A673 (cell line): ENCODE measurements around the gene SEMA6C. TPM values are rescaled to one million over a fixed set of nuclear protein-coding genes. Genes with fewer than 3 reads are reported as not detected.

Source experiments
- BruUV-seq: library from RNA; stranded (reverse); fragments of 400-500 nt; replicated peaks from 2 replicates; lab custom pipeline; 2021; lab: Mats Ljungman, UMichigan
- CTCF ChIA-PET: fragments of 300-600 bp; sonication (Branson Sonifier 250); formaldehyde crosslinking; loops from one replicate; lab custom pipeline; 2022; ENCODE audit warnings: antibody characterized with exemption; lab: Charles Lee
- POLR2A ChIA-PET: fragments of 300-600 bp; sonication (Branson Sonifier 250); formaldehyde crosslinking; loops from one replicate; lab custom pipeline; 2022; ENCODE audit warnings: antibody characterized with exemption; ENCODE audit not compliant: low non-redundant PET; lab: Charles Lee
- DNase-seq: peaks from one replicate; pipeline ENCODE4 v3.0.0-alpha.2; 2015; ENCODE audit warnings: low spot score
- H3K27ac ChIP-seq: fragments of 200-600 bp; sonication (generic); 2 replicates; pipeline ENCODE4 v1.5.1; 2016; ENCODE audit warnings: mixed run types, low read depth, mild to moderate bottlenecking, mixed read lengths, antibody characterized with exemption, low read length; ENCODE audit not compliant: poor library complexity, severe bottlenecking
- H3K27me3 ChIP-seq: fragments of 200-600 bp; sonication (generic); replicated peaks from 2 replicates; pipeline ENCODE4 v1.6.1; 2017; ENCODE audit warnings: mixed run types, low read depth, mild to moderate bottlenecking, mixed read lengths, antibody characterized with exemption, low read length; ENCODE audit not compliant: insufficient read depth, poor library complexity
- H3K36me3 ChIP-seq: fragments of 200-600 bp; sonication (generic); 2 replicates; pipeline ENCODE4 v1.6.1; 2016; ENCODE audit warnings: mixed run types, mild to moderate bottlenecking, mixed read lengths, antibody characterized with exemption, low read length; ENCODE audit not compliant: insufficient read depth, poor library complexity, severe bottlenecking
- H3K4me1 ChIP-seq: fragments of 200-600 bp; sonication (generic); 2 replicates; pipeline ENCODE4 v1.6.1; 2017; ENCODE audit warnings: mixed run types, mild to moderate bottlenecking, mixed read lengths, antibody characterized with exemption, low read length; ENCODE audit not compliant: insufficient read depth, poor library complexity, severe bottlenecking
- H3K4me3 ChIP-seq: fragments of 200-600 bp; sonication (generic); 2 replicates; pipeline ENCODE4 v1.5.1; 2016; ENCODE audit warnings: low read depth, mixed run types, mild to moderate bottlenecking, mixed read lengths, low read length; ENCODE audit not compliant: poor library complexity, severe bottlenecking
- H3K9me3 ChIP-seq: fragments of 200-600 bp; sonication (generic); 2 replicates; pipeline ENCODE4 v1.6.1; 2016; ENCODE audit warnings: mixed run types, low read depth, mild to moderate bottlenecking, mixed read lengths, antibody characterized with exemption, low read length; ENCODE audit not compliant: poor library complexity, severe bottlenecking
- EZH2 ChIP-seq: fragments of 200-600 bp; sonication (generic); IDR thresholded peaks from 2 replicates; pipeline ENCODE4 v1.6.1; 2017; ENCODE audit warnings: borderline replicate concordance, low read depth, mild to moderate bottlenecking, mixed read lengths, antibody characterized with exemption, low read length; ENCODE audit not compliant: poor library complexity, severe bottlenecking
- intact Hi-C: fragments of 100-400 bp; cut with micrococcal nuclease; formaldehyde crosslinking; loops from one replicate; pipeline ENCODE4 v1.10.0; 2022; ENCODE audit not compliant: unreplicated experiment
- total RNA-seq: library from RNA; stranded (reverse); gene quantifications from 2 replicates; pipeline ENCODE4 v1.2.3, GENCODE V29; 2021
- TF ChIP-seq, protein P1 (sequence below): fragments of 300-800, 200-600 bp; sonication (generic); conservative IDR thresholded peaks from 2 replicates; pipeline ENCODE4 v1.5.1; 2017; ENCODE audit warnings: low read depth, mild to moderate bottlenecking, antibody characterized with exemption, low read length, moderate library complexity, mixed read lengths

The SEMA6C gene
- total RNA-seq, 1 experiment from 2014 or later = 4.7 TPM

DNA sequence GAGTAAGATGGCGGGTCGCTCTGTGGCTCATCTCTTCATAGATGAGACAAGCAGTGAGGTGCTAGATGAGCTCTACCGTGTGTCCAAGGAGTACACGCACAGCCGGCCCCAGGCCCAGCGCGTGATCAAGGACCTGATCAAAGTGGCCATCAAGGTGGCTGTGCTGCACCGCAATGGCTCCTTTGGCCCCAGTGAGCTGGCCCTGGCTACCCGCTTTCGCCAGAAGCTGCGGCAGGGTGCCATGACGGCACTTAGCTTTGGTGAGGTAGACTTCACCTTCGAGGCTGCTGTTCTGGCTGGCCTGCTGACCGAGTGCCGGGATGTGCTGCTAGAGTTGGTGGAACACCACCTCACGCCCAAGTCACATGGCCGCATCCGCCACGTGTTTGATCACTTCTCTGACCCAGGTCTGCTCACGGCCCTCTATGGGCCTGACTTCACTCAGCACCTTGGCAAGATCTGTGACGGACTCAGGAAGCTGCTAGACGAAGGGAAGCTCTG, 12.4 kb upstream of the SEMA6C start:
- no peaks in the 10 kb centered on the region for H3K27me3 ChIP-seq
- no TSS peak for BruUV-seq
- no peaks in the 10 kb centered on the region for H3K9me3 ChIP-seq
- TF ChIP-seq, protein P1, sequence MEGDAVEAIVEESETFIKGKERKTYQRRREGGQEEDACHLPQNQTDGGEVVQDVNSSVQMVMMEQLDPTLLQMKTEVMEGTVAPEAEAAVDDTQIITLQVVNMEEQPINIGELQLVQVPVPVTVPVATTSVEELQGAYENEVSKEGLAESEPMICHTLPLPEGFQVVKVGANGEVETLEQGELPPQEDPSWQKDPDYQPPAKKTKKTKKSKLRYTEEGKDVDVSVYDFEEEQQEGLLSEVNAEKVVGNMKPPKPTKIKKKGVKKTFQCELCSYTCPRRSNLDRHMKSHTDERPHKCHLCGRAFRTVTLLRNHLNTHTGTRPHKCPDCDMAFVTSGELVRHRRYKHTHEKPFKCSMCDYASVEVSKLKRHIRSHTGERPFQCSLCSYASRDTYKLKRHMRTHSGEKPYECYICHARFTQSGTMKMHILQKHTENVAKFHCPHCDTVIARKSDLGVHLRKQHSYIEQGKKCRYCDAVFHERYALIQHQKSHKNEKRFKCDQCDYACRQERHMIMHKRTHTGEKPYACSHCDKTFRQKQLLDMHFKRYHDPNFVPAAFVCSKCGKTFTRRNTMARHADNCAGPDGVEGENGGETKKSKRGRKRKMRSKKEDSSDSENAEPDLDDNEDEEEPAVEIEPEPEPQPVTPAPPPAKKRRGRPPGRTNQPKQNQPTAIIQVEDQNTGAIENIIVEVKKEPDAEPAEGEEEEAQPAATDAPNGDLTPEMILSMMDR = no peak
- TF ChIP-seq EZH2 = no peak
- no peak for DNase-seq
- ChIA-PET CTCF (interaction anchor here (0.6 kb wide), 1 partner anchor 60 kb away, joined by 3 read pairs; no protein-coding TSS in a partner anchor), POLR2A (no interaction called here)
- H3K36me3 ChIP-seq = peaks cover 3% of the 10 kb centered on the region
- intact Hi-C loops = loop anchor here (10.0 kb wide), 1 partner anchor 134 kb away; no protein-coding TSS in a partner anchor
- H3K27ac ChIP-seq = no peak overlapping the region
- no peak overlapping the region for H3K4me3 ChIP-seq
- no peaks in the 10 kb centered on the region for H3K4me1 ChIP-seq

DNA sequence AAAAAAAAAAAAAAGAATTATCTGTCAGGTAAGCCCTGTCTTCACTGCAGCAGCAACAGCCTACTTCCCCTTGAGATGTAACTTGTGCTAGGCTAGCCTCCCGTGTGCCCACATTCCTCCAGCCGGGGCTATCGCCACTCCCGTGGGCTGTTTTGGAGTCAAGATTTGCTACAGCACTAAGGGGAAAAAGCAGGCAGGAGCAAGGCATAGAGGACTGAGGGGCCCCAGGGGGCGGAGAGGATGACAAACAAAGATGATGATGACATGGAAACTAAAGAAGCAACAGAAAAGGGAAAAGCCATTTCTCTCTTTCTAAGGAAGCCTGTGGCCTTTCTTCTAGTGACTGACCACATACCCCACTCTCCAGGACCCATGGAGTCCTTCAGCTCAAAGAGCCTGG, 11.9 kb upstream of the SEMA6C start:
- Histone ChIP-seq H3K9me3 (no peaks in the 10 kb centered on the region), H3K27ac (no peak overlapping the region), H3K4me1 (no peaks in the 10 kb centered on the region), H3K27me3 (no peaks in the 10 kb centered on the region), H3K36me3 (peaks cover 3% of the 10 kb centered on the region), H3K4me3 (no peak overlapping the region)
- intact Hi-C loops = loop anchor here (10.0 kb wide), 1 partner anchor 134 kb away; no protein-coding TSS in a partner anchor
- ChIA-PET CTCF (interaction anchor here (3.7 kb wide), 1 partner anchor 58 kb away, joined by 21 read pairs; no protein-coding TSS in a partner anchor), POLR2A (no interaction called here)
- no peak for TF ChIP-seq EZH2
- TF ChIP-seq, protein P1 = no peak
- no TSS peak for BruUV-seq
- DNase-seq = no peak

DNA sequence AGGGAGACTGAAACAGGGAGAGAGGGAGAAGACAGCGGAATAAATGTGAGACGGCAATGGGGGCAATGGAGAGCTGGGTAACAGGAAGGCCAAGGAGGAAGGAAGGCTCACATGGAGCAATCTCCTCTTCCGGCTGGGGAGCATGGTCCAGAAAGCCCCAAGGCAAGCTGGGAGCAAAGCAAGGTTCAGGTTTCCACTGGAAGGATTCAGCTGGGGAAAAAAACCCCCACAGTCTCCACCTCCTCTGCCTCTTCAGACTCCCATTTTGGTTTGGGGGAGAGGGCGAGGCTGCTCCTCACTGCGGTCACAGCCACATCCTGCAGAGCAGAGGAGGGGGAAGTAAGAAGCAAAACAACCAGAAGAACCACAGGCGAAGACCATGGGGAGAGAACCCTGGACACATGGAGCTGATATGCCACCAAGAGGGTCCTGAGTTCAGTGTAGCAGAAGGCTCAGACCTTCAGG, 10.7 kb upstream of the SEMA6C start:
- Histone ChIP-seq H3K9me3 (no peaks in the 10 kb centered on the region), H3K36me3 (peaks cover 3% of the 10 kb centered on the region), H3K4me3 (no peak overlapping the region), H3K27me3 (no peaks in the 10 kb centered on the region), H3K27ac (no peak overlapping the region), H3K4me1 (no peaks in the 10 kb centered on the region)
- CTCF ChIA-PET = interaction anchor here (3.7 kb wide), 1 partner anchor 57 kb away, joined by 21 read pairs; no protein-coding TSS in a partner anchor
- POLR2A ChIA-PET = no interaction called here
- TF ChIP-seq EZH2 = no peak
- TF ChIP-seq, protein P1 = no peak
- DNase-seq = no peak
- intact Hi-C loops = loop anchor here (2.0 to 10.0 kb wide), 2 partner anchors 58 to 132 kb away; no protein-coding TSS in a partner anchor
- no TSS peak for BruUV-seq
